ENCODE data around the gene PSAT1. TPM values are rescaled to one million over a fixed set of nuclear protein-coding genes. Genes with fewer than 3 reads are reported as not detected.
A peak's percentile ranks its signal among the peaks of the same experiment; 100 is the strongest.

The PSAT1 gene
- total and polyA plus RNA-seq, 2 of the 13 experiments (the other 11 are each of a cell fraction or from before 2014, with no cell fraction given): 135 to 229 TPM

- Histone ChIP-seq H3K36me3 (replicated peaks in 1 of 2; ENCODE audit: control insufficient read depth in 1 of 2, insufficient read depth in 2 of 2, low read length in 2 of 2) (peaks cover 43 to 91% of the 10 kb centered on the region in 2 experiments), H3K4me3 (replicated peaks in 1 of 3; ENCODE audit: insufficient read depth in 1 of 3, low read depth in 2 of 3, low read length in 3 of 3) (no peak overlapping the region)
These were observed 17.6 kb downstream of the PSAT1 start for GRCh38 chr9:78314550-78314949.

More at GRCh38 chr9:78314550-78314949, 17.6 kb downstream of the PSAT1 start:
- FAIRE-seq (no peak), ATAC-seq (peak; percentile 21), DNase-seq (ENCODE audit: low spot score) (no peak)
- no peak for TF ChIP-seq FOSL2 (CRISPR knock-in tag; IDR thresholded peaks at IDR 0.05)
- TF ChIP-seq POLR2A (IDR thresholded peaks at IDR 0.05; ENCODE audit: insufficient read depth in 1 of 2, low read depth in 2 of 2, low read length in 2 of 2): peak in 1 of 2 experiments; percentile 14; a peak in 1 of 4 replicates
- no peak for TF ChIP-seq PRDM4 (CRISPR knock-in tag; IDR thresholded peaks at IDR 0.05; ENCODE audit: borderline replicate concordance)
- Histone ChIP-seq H3K4me1 (ENCODE audit: insufficient read depth, low read length) (no peaks in the 10 kb centered on the region; the same call in 1 of the 2 replicates), H3K9me3 (ENCODE audit: low read length) (no peaks in the 10 kb centered on the region), H3K27me3 (ENCODE audit: control insufficient read depth in 1 of 2, insufficient read depth in 2 of 2, low read length in 2 of 2) (no peaks in the 10 kb centered on the region), H4K20me1 (ENCODE audit: insufficient read depth, low read length) (peaks cover 36% of the 10 kb centered on the region), H3K27ac (ENCODE audit: extremely low read length, insufficient read depth, low read length) (no peak overlapping the region), H3K9ac (ENCODE audit: insufficient read depth, low read depth, low read length) (no peak overlapping the region), H2AFZ (ENCODE audit: low read length) (no peak overlapping the region), H3K79me2 (ENCODE audit: insufficient read depth, low read length) (peaks cover 21% of the 10 kb centered on the region), H3K4me2 (ENCODE audit: low read depth, low read length) (no peak overlapping the region)
- intact Hi-C loops (cut with micrococcal nuclease; ENCODE audit: unreplicated experiment): loop anchor here (5.0 kb wide), 1 partner anchor 52 kb away; no protein-coding TSS in a partner anchor
- POLR2A ChIA-PET: interaction anchor here (1.6 to 9.3 kb wide), 3 partner anchors 10 to 19 kb away, joined by 4 to 76 read pairs (median 9); partner anchors contain the start of gene PSAT1
- CTCF ChIA-PET (ENCODE audit: low intra/inter-chr PET ratio, low total read pairs): no interaction called here
- WGBS (ENCODE audit: low lambda C conversion rate): 100% methylated on average over 5 of the region's 5 CpGs
- in situ Hi-C loops (cut with HindIII; ENCODE audit: extremely low pct_ligation_motif_present, low pct_unique_long_range_greater_than_20kb): loop anchor here (10.0 kb wide), 1 partner anchor 50 kb away; no protein-coding TSS in a partner anchor
- no TSS peak for BruUV-seq (replicated peaks)

Measured in HepG2 (cell line).